Astrocyte of the spinal cord (primary cell): Measurements from ENCODE around the gene DISC1.

Experiments
- DNase-seq: peaks from one replicate; pipeline ENCODE4 v3.0.0; 2011; ENCODE audit warnings: low read depth, low spot score
- H3K4me3 ChIP-seq: 2 replicates; pipeline ENCODE4 v1.5.1; 2011; ENCODE audit warnings: low read depth, mild to moderate bottlenecking, low read length, moderate library complexity
- in situ Hi-C: cut with HindIII; loops from 2 replicates; pipeline ENCODE4 v1.10.0; 2017; ENCODE audit warnings: low sequenced_read_pairs
- TF ChIP-seq, protein P1 (sequence below): IDR thresholded peaks from 2 replicates; pipeline ENCODE4 v1.5.1; 2012; ENCODE audit warnings: low read depth, mild to moderate bottlenecking, low read length, inconsistent platforms

Gene DISC1

DNA sequence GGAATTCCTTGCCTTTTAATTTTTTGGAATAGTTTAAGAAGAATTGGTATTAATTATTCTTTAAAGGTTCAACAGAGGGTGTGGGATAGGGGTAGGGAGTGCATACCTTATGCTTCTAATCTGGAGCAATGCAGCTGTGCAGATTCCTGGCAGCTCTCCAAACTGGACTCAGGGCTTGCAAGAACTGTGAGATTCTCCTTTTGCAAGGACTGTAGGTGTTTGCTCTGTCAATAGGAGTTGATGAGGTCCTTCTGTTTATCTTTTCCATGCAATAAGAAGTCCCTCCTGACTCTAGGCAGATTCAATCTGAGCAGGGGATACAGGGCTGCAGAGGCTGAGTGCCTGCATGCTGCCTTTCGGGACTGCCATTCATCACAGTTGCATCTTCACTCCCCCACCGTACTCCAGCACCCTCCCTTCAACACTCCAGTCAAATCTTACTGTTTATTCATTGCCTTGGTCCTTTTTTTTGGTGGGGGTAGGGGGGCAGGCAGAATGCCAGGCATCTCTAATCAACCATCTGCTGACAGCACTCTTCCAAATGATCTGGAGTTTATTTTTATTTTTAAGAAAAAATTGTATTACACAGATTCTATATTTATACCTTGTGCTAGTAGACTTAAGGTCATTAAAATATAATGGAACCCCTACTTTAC, 122.3 kb downstream of the DISC1 start:
- H3K4me3 ChIP-seq: no peak overlapping the region
- TF ChIP-seq, protein P1, sequence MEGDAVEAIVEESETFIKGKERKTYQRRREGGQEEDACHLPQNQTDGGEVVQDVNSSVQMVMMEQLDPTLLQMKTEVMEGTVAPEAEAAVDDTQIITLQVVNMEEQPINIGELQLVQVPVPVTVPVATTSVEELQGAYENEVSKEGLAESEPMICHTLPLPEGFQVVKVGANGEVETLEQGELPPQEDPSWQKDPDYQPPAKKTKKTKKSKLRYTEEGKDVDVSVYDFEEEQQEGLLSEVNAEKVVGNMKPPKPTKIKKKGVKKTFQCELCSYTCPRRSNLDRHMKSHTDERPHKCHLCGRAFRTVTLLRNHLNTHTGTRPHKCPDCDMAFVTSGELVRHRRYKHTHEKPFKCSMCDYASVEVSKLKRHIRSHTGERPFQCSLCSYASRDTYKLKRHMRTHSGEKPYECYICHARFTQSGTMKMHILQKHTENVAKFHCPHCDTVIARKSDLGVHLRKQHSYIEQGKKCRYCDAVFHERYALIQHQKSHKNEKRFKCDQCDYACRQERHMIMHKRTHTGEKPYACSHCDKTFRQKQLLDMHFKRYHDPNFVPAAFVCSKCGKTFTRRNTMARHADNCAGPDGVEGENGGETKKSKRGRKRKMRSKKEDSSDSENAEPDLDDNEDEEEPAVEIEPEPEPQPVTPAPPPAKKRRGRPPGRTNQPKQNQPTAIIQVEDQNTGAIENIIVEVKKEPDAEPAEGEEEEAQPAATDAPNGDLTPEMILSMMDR: no peak
- in situ Hi-C loops: no loop called here
- DNase-seq: no peak

DNA sequence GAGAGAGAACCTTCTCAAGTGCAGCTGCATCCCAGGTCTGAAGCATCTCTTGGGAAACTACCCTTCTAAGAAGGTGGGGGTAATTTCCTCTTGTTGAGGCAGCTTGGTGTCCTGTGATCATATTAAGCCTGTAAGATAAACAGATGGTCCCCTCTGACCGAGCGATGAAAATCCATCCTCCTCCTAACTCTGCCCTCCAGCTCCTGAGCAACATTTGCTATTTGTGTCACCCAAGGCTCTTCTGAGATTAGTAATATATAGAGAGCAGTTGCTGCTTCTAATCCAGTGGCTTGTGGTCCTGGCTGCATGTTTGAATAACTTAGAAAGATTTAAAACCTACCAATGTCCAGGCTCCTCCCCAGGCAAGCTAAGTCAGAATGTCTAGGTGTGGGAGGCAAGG, 123.7 kb downstream of the DISC1 start:
- H3K4me3 ChIP-seq: no peak overlapping the region
- TF ChIP-seq, protein P1: no peak
- in situ Hi-C loops: no loop called here
- DNase-seq: no peak

DNA sequence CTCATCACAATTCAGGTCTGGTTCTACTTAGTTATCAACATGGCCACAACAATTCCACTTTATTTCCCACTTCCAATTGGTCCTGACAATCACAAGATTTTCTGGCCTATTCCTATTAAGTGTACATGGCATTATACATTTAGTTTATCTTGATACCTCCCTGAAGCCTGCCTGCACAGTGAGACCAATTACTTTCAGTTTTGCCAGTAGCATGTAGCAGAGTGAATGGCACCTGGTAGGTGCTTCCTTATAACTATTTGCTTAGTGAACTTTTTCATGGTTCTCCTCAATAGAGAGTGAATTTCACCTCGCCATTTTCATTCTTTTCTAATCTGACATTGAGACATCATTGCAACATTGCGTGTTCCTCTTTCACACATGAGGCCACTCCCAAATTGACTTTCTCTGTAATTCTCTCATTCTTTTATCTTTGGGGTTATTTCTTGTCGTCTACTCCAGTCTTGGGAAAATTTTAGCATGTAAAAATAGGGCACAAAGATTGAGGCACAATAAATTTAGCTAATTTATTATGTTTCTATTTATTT, 124.3 kb downstream of the DISC1 start:
- no peak for DNase-seq
- no peak overlapping the region for H3K4me3 ChIP-seq
- TF ChIP-seq, protein P1: no peak
- in situ Hi-C loops: no loop called here

DNA sequence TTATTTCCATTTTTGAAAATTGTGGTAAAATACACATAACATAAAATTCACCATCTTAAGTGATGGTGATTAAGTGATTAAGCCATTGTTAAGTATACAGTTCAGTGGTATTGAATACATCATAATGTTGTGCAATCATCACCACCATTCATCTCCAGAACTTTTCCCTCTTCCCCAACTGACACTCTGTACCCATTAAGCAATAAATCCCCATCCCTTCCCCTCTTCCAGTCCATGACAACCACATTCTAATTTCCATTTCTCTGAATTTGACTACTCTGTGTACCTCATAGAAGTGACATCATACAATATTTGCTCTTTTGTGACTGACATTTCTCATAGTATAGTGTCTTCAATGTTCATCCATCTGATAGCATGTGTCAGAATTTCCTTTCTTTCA, 124.8 kb downstream of the DISC1 start:
- in situ Hi-C loops: no loop called here
- DNase-seq: no peak
- H3K4me3 ChIP-seq: no peak overlapping the region
- TF ChIP-seq, protein P1: no peak

DNA sequence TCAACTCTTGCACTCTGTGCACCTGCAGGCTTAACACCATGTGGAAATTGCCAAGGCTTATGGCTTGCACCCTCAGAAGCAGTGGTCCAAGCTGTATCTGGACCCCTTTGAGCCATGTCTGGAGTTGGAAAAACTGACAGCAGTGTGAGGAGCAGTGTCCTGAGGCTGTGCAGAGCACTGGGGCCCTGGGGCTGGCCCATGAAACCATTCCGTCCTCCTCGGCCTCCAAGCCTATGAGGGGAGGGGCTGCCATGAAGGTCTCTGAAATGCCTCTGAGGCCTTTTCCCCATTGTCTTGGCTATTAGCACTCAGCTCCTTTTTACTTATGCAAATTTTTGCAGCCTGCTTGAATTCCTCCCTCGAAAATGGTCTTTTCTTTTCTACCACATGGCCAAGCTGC, 126.7 kb downstream of the DISC1 start:
- H3K4me3 ChIP-seq: no peak overlapping the region
- TF ChIP-seq, protein P1: no peak
- in situ Hi-C loops: no loop called here
- DNase-seq: no peak

GRCh38 chr1:231757101-231757404, 130.5 kb downstream of the DISC1 start:
- TF ChIP-seq, protein P1: no peak
- DNase-seq: no peak
- no peak overlapping the region for H3K4me3 ChIP-seq
- in situ Hi-C loops: no loop called here
